ENCODE results near the gene GJC1.

The GJC1 gene

DNA sequence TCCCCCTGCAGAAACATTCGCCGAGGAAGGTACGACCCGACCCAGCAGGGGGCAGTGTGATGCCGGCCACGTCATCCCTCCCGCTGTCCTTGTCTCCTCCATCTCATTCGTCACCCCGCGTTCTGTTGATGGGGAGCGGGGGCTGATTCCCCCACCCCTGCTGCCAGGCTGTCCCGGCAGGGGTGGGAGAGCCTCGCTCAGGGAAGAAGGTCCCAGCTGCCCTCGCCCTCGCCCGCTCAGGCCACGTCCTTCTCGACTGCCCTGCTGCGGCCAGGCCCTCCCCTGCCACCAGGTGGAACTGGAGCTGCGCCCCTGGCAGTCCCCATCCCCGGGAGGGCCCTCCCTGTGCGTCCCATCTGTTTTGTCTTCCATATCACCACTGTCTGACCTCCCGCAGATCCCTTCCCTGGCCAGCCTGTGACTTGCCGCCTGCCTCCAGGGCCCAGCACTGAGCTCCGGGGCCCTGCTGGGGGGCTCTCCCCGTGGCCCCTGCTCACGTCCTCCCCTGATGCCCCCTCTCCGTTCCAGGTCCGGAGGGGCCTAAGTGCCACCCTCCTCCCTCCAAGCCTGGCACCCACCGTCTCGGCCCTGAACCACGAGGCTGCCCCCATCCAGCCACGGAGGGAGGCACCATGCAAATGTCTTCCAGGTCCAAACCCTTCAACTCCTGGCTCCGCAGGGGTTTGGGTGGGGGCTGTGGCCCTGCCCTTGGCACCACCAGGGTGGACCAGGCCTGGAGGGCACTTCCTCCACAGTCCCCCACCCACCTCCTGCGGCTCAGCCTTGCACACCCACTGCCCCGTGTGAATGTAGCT lies 50.7 kb downstream of the GJC1 start:
- in situ Hi-C loops (cut with MboI; ENCODE audit: low sequenced_read_pairs), result loop anchor here (10.0 kb wide), 1 partner anchor 85 kb away; no protein-coding TSS in a partner anchor

- in situ Hi-C loops (cut with MboI; ENCODE audit: low sequenced_read_pairs), result loop anchor here (10.0 kb wide), 1 partner anchor 86 kb away; no protein-coding TSS in a partner anchor
Observed at GRCh38 chr17:44778656-44779210, 51.4 kb downstream of the GJC1 start.

DNA sequence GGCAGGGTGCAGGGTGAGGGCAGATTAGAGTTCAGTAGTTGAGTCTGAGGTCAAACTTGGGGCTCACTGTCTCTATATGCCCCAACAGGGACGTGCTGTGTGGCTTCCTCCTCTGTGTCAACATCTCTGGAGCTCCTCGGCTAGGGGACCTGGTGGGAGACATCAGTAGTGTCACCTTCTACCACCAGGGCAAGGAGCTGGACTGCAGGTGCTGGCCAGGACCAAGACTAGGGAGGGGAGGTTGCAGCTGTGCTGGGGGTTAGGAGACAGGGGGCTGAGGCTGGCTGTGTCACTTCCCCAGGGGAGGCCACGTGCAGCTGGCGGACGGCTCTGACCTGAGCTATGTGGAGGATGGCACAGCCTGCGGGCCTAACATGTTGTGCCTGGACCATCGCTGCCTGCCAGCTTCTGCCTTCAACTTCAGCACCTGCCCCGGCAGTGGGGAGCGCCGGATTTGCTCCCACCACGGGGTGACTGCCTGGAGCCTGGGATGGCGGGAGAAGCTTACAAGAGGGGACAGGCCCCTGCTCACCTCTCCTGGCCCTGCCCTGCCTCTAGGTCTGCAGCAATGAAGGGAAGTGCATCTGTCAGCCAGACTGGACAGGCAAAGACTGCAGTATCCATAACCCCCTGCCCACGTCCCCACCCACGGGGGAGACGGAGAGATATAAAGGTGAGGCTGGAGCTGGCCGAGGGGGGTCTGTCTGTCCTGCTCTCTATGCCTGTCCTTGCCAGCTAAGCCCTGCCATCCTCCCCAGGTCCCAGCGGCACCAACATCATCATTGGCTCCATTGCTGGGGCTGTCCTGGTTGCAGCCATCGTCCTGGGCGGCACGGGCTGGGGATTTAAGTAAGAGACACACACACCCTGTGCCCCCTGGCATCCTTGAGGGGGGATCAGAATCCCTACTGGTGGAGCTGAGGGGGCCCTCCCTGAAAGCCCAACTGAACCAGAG lies 52.4 kb downstream of the GJC1 start:
- in situ Hi-C loops (cut with MboI; ENCODE audit: low sequenced_read_pairs), result loop anchor here (10.0 kb wide), 1 partner anchor 87 kb away; no protein-coding TSS in a partner anchor

DNA sequence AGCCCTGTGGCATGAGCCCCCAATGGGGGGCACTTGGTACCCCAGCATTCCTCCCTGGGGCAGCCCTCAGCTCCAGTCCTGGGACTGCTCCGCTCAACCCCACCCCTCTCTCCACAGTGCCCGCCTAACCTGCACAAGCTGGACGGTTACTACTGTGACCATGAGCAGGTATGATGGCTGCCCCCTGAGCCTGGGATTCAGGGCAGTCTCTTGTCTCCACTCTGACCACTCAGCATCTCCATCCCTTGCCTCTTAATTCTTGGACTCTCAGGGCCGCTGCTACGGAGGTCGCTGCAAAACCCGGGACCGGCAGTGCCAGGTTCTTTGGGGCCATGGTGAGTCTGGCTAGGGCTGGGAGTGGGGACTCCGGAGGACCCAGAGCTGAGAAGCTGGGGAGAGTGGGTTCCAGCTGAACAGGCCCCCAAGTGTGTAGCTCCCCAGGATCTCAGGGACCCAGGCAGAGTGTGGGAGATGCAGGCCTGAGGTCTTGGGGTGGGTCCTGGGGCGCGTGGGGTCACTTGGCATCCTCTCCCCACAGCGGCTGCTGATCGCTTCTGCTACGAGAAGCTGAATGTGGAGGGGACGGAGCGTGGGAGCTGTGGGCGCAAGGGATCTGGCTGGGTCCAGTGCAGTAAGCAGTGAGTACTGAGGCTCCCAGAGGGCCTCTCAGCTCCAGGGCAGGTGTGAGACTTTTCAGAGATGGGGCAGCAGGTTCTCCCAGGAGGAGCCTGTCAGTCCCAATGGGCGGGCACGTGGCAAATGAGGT lies 53.3 kb downstream of the GJC1 start:
- in situ Hi-C loops (cut with MboI; ENCODE audit: low sequenced_read_pairs), result loop anchor here (10.0 kb wide), 1 partner anchor 88 kb away; no protein-coding TSS in a partner anchor

DNA sequence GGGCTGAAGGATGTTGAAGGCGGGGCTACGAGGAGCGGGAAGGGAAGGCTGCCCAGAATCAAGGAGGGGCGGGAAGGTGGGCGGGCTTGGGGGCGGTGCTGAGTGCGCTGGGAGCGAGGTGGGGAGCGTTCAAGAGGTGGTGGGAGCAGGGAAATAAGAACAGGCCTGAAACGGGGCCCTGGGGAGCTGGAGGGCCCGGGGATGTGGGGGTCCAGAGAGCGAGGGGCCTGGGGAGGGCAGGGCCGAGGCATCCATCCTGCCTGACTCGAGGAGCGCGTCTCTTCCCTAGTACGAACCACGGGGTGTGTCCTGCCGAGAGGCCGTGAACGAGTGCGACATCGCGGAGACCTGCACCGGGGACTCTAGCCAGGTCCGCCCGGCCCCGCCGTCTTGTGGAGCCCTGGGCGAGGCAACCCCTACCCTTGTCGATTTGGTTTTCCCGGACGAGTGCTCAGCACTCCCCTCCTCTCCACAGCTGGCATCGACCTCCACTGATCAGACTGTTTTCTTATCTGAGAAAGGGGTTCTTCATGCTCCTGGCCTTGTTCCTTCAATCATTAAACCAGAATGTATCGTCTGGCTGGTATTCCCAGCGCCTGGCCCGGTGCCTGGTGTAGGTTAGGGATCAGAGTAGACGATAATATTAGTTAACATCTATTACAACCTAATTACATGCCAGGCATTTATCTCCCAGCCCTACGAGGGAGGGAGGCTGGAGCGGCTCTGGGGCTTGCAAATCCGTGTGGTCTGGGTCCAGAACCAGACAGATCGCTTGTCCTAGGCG lies 54.1 kb downstream of the GJC1 start:
- in situ Hi-C loops (cut with MboI; ENCODE audit: low sequenced_read_pairs), result loop anchor here (10.0 kb wide), 1 partner anchor 89 kb away; no protein-coding TSS in a partner anchor

DNA sequence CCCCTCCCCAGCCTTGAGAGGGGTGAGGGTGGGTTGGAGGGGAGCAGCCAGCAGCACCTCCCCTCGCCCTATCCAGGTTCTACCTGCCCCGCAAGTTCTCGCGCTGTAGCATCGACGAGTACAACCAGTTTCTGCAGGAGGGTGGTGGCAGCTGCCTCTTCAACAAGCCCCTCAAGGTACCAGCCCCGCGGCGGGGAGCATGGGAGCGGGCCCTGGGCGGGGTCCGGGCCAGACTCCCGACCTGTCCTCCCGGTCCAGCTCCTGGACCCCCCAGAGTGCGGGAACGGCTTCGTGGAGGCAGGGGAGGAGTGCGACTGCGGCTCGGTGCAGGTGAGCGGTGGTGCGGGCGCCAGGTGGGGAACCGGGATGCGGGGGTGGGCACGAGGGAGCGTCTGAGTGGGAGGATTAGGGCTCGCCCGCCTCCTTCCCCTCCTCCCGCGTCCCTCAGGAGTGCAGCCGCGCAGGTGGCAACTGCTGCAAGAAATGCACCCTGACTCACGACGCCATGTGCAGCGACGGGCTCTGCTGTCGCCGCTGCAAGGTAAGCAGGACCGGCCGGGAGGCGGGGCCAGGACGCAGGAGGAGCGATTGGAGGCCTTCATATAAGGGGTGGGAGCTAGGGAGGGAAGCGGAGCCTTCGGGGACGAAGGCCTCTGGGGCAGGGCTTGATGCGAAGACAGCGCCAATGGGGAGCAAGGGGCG lies 54.8 kb downstream of the GJC1 start:
- in situ Hi-C loops (cut with MboI; ENCODE audit: low sequenced_read_pairs), result loop anchor here (10.0 kb wide), 1 partner anchor 90 kb away; no protein-coding TSS in a partner anchor

GRCh38 chr17:44774271-44775135 lies 55.6 kb downstream of the GJC1 start:
- in situ Hi-C loops (cut with MboI; ENCODE audit: low sequenced_read_pairs), result loop anchor here (10.0 kb wide), 1 partner anchor 90 kb away; no protein-coding TSS in a partner anchor

DNA sequence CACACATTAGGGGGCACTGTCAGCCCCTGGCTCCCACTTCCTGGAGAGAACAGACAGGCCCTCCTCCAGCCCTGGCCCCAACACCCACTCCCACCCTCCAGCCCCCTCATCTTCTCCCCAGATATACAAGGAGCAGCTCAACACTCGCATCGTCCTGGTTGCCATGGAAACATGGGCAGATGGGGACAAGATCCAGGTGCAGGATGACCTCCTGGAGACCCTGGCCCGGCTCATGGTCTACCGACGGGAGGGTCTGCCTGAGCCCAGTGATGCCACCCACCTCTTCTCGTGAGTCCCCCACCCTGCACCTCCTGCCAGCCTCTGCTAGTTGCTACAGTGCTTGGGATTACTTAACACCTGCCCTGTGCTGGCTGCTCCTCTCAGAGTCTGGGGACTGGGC lies 56.9 kb downstream of the GJC1 start:
- in situ Hi-C loops (cut with MboI; ENCODE audit: low sequenced_read_pairs), result loop anchor here (10.0 kb wide), 1 partner anchor 92 kb away; no protein-coding TSS in a partner anchor

DNA sequence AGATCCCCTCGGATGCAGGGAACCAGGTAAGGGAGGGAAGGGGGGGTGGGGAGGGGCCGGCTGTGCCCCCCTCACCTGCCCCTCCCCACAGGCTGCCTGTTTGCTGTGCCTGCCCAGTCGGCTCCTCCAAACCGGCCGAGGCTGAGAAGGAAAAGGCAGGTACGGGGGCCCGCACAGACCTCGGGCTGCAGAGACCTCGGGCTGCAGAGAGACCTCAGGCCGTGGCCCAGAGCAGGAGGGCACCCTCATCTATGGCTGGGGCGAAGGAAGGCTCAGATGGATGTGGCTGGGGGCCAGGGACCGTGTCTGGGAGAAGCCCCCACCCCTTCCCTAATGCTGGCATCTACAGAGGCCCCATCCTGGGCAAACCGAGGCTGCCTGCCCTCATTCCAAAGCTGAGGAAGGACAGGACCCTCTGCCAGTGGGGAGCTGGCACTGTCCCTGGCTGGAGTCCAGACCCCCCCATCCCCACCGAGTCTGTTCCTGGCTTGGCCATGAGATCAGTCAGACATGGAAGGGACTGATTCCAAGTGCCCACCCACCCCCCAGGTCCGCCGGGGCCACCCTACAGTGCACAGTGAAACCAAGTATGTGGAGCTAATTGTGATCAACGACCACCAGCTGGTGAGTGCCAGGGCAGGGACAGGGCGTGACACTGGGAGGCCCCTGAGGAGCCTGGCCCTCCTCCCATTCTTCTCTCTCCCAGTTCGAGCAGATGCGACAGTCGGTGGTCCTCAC lies 57.6 kb downstream of the GJC1 start:
- in situ Hi-C loops (cut with MboI; ENCODE audit: low sequenced_read_pairs), result loop anchor here (10.0 kb wide), 1 partner anchor 92 kb away; no protein-coding TSS in a partner anchor

DNA sequence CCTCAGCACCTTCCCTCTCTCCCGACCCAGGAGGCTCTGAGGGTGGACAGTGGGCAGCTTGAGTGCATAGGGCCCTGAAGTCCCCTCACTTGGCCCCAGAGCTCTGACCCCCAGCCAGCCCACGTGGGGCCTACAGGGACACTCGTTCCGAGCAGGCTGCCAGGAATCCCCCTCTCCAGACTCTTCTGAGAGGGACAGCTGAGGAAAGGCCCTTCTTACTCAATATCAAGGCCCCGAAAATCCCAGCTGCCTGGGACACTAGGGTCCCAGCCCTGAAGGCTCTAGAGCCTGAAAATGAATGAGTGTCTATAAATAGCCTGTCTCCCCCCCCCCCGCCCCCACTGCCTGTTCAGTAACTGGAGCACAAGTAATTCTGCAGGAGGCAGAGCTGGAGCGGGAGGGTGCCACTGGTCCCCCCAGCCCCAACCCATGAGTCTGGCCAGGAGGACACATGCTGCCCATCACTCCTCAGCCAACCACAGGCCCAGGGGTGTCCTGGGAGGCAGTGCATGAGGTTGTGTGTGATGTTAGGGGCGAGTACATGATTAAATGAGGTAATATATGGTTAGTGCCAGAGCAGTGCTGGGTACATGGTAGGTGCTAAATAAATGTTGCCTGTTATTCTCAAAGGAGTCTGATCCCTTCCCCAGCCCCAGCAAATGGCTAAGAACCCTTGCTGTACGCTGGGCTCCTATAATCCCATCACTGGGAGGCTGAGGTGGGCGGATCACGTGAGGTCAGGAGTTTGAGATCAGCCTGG lies 59.7 kb downstream of the GJC1 start:
- in situ Hi-C loops (cut with MboI; ENCODE audit: low sequenced_read_pairs), result loop anchor here (10.0 kb wide), 1 partner anchor 94 kb away; no protein-coding TSS in a partner anchor

DNA sequence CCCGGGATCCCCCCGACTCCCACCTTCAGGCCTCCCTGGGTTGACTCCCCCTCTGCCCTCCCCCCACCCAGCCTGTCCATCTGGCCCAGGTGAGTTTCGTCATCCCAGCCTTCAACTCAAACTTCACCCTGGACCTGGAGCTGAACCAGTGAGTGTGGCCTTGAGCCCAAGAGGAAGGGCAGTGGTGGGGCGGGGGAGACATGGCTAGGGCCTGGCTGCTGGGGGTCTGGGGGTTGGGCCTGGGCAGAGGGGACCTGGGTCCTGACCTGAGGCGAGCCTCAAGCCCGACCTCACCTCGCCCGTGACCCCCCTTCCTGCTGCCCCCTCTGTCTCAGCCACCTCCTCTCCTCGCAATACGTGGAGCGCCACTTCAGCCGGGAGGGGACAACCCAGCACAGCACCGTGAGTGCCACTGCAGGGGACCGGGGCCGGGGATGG lies 60.4 kb downstream of the GJC1 start:
- in situ Hi-C loops (cut with MboI; ENCODE audit: low sequenced_read_pairs), result loop anchor here (10.0 kb wide), 1 partner anchor 95 kb away; no protein-coding TSS in a partner anchor

DNA sequence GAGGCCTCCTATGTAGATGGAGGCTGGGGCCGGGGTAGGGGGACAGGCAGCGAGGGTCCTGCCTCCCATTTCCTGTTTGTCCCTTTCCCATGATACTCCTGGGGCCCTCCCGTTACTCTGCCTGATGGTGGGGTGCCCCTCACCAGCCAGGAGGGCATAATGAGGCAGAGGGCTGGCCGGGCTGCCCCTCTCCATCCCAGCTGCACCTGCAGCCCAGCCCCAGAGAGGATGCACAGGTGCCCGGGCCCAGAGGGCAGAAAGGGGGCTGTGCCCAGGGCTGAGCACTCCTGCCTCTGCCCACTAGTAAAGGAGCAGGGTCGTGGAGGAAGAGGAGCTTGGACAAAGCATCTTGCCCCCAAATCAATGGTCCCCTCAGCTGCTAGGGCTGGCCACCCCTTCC lies 60.9 kb downstream of the GJC1 start:
- in situ Hi-C loops (cut with MboI; ENCODE audit: low sequenced_read_pairs), result no loop called here

GRCh38 chr17:44768505-44769142 lies 61.5 kb downstream of the GJC1 start:
- in situ Hi-C loops (cut with MboI; ENCODE audit: low sequenced_read_pairs), result no loop called here

- in situ Hi-C loops (cut with MboI; ENCODE audit: low sequenced_read_pairs), result no loop called here
Observed at GRCh38 chr17:44767493-44767892, 62.6 kb downstream of the GJC1 start.

- in situ Hi-C loops (cut with MboI; ENCODE audit: low sequenced_read_pairs), result no loop called here
Observed at GRCh38 chr17:44766409-44767038, 63.6 kb downstream of the GJC1 start.
